Measurements from ENCODE around the gene ZBTB3. TPM values are rescaled to one million over a fixed set of nuclear protein-coding genes. Genes with fewer than 3 reads are reported as not detected.

The ZBTB3 gene
- total and polyA plus RNA-seq, 9 of the 15 experiments (the other 6 are each of a cell fraction or from before 2014, with no cell fraction given), result 1.9 to 10.0 (median 4.9) TPM

GRCh38 chr11:62713343-62713742 is 40.6 kb downstream of the ZBTB3 start (continued):
- TF ChIP-seq ATF3 (IDR thresholded peaks at IDR 0.05) (peak; percentile 23; the same call in 1 of the 2 replicates), ATF3 (CRISPR knock-in tag; conservative IDR thresholded peaks at IDR 0.05) (no peak), ZBTB17 (CRISPR knock-in tag; IDR thresholded peaks at IDR 0.05) (no peak), FOSL1 (tag; conservative IDR thresholded peaks at IDR 0.05) (peak; percentile 62), ILK (tag; IDR thresholded peaks at IDR 0.05; ENCODE audit: borderline replicate concordance, low read depth) (no peak), HDAC2 (IDR thresholded peaks at IDR 0.05) (no peak), RAD21 (CRISPR knock-in tag; conservative IDR thresholded peaks at IDR 0.05 in 1 of 2, IDR thresholded peaks at IDR 0.05 in 1 of 2) (peak in 1 of 2 experiments; percentile 9; a peak in 1 of 4 replicates), ARID1B (IDR thresholded peaks at IDR 0.05) (peak; percentile 18; the same call in 1 of the 2 replicates), USF2 (CRISPR knock-in tag; IDR thresholded peaks at IDR 0.05) (no peak), PPARD (CRISPR knock-in tag; IDR thresholded peaks at IDR 0.05) (no peak), XRCC4 (IDR thresholded peaks at IDR 0.05; ENCODE audit: extremely low read depth, insufficient read depth, insufficient read length) (no peak), NFIX (CRISPR knock-in tag; IDR thresholded peaks at IDR 0.05; ENCODE audit: low read depth) (no peak), NFE2 (IDR thresholded peaks at IDR 0.05; ENCODE audit: low read depth) (peak; percentile 66)
- TF ChIP-seq, protein P1, sequence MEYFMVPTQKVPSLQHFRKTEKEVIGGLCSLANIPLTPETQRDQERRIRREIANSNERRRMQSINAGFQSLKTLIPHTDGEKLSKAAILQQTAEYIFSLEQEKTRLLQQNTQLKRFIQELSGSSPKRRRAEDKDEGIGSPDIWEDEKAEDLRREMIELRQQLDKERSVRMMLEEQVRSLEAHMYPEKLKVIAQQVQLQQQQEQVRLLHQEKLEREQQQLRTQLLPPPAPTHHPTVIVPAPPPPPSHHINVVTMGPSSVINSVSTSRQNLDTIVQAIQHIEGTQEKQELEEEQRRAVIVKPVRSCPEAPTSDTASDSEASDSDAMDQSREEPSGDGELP (CRISPR knock-in tag; IDR thresholded peaks at IDR 0.05; ENCODE audit: borderline replicate concordance), result no peak
- TF ChIP-seq, protein P2, sequence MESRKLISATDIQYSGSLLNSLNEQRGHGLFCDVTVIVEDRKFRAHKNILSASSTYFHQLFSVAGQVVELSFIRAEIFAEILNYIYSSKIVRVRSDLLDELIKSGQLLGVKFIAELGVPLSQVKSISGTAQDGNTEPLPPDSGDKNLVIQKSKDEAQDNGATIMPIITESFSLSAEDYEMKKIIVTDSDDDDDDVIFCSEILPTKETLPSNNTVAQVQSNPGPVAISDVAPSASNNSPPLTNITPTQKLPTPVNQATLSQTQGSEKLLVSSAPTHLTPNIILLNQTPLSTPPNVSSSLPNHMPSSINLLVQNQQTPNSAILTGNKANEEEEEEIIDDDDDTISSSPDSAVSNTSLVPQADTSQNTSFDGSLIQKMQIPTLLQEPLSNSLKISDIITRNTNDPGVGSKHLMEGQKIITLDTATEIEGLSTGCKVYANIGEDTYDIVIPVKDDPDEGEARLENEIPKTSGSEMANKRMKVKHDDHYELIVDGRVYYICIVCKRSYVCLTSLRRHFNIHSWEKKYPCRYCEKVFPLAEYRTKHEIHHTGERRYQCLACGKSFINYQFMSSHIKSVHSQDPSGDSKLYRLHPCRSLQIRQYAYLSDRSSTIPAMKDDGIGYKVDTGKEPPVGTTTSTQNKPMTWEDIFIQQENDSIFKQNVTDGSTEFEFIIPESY (CRISPR knock-in tag; IDR thresholded peaks at IDR 0.05), result no peak
- TF ChIP-seq, protein P3, sequence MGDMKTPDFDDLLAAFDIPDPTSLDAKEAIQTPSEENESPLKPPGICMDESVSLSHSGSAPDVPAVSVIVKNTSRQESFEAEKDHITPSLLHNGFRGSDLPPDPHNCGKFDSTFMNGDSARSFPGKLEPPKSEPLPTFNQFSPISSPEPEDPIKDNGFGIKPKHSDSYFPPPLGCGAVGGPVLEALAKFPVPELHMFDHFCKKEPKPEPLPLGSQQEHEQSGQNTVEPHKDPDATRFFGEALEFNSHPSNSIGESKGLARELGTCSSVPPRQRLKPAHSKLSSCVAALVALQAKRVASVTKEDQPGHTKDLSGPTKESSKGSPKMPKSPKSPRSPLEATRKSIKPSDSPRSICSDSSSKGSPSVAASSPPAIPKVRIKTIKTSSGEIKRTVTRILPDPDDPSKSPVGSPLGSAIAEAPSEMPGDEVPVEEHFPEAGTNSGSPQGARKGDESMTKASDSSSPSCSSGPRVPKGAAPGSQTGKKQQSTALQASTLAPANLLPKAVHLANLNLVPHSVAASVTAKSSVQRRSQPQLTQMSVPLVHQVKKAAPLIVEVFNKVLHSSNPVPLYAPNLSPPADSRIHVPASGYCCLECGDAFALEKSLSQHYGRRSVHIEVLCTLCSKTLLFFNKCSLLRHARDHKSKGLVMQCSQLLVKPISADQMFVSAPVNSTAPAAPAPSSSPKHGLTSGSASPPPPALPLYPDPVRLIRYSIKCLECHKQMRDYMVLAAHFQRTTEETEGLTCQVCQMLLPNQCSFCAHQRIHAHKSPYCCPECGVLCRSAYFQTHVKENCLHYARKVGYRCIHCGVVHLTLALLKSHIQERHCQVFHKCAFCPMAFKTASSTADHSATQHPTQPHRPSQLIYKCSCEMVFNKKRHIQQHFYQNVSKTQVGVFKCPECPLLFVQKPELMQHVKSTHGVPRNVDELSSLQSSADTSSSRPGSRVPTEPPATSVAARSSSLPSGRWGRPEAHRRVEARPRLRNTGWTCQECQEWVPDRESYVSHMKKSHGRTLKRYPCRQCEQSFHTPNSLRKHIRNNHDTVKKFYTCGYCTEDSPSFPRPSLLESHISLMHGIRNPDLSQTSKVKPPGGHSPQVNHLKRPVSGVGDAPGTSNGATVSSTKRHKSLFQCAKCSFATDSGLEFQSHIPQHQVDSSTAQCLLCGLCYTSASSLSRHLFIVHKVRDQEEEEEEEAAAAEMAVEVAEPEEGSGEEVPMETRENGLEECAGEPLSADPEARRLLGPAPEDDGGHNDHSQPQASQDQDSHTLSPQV (IDR thresholded peaks at IDR 0.05), result 0 out of 2 replicates have a peak, but pooled peaks have one; percentile 32
- TF ChIP-seq, protein P4, sequence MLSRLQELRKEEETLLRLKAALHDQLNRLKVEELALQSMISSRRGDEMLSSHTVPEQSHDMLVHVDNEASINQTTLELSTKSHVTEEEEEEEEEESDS (CRISPR knock-in tag; IDR thresholded peaks at IDR 0.05), result no peak

Measured in K562 (cell line).